GM12864 (cell line): ENCODE measurements around the gene ALOX5.

Experiments
- DNase-seq: peaks from one replicate; pipeline ENCODE4 v3.0.0-alpha.2; 2011; ENCODE audit warnings: low read depth
- H3K4me3 ChIP-seq: 2 replicates; pipeline ENCODE4 v1.5.1; 2011; ENCODE audit warnings: mild to moderate bottlenecking, low read depth, low read length, control low read depth
- CTCF ChIP-seq: IDR thresholded peaks from 2 replicates; pipeline ENCODE4 v1.5.1; 2011; ENCODE audit warnings: low read depth, mild to moderate bottlenecking, moderate library complexity, low read length, control low read depth, inconsistent platforms; ENCODE audit errors: missing control alignments

The ALOX5 gene

GRCh38 chr10:45429790-45430189 is 55.8 kb downstream of the ALOX5 start:
- no peak overlapping the region for H3K4me3 ChIP-seq

GRCh38 chr10:45432113-45432512 is 58.1 kb downstream of the ALOX5 start:
- TF ChIP-seq CTCF: no peak
- DNase-seq: no peak
- no peak overlapping the region for H3K4me3 ChIP-seq

More at GRCh38 chr10:45429790-45430189, 55.8 kb downstream of the ALOX5 start:
- DNase-seq: no peak
- TF ChIP-seq CTCF: no peak

DNA sequence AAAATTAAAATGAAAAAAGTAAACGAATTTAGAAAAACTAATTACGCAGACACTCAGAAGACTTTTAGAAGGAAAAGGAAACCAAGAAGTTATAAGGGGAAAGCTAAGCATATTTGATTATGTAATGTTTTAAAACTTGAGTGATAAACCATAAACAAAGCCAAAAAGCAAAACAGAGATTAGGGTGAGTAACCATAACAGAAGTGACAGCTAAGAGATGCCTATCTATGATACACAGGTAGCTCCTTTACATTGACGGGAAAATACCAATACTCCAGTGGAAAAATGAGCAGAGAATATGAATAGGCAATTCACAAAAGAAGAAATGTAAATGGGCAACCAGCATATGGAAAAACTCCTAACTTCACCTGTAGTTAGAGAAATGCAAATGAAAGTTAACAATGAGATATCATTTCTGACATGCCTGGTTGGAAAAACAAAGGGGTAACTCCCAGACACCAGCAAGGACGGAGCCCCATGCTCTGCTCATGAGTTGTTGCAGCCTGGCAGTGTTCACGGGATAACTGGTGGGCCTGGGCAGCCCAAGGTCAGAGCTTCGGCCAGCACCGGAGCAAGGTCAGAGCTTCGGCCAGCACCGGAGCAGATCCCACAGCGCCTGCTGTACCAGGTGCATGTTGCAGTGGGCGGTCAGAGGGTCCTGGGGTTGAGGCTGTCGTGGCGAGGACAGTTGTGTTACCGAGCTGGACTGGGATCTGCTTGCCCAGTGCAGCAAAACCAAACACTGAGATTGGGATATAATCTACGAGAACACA is 58.9 kb downstream of the ALOX5 start:
- no peak for DNase-seq
- TF ChIP-seq CTCF: no peak
- H3K4me3 ChIP-seq: no peak overlapping the region

- peak; percentile 71 for DNase-seq
- TF ChIP-seq CTCF: no peak
- no peak overlapping the region for H3K4me3 ChIP-seq
Observed at GRCh38 chr10:45433716-45434469, 59.9 kb downstream of the ALOX5 start.

- DNase-seq: no peak
- TF ChIP-seq CTCF: no peak
- no peak overlapping the region for H3K4me3 ChIP-seq
Observed at GRCh38 chr10:45437587-45438465, 63.8 kb downstream of the ALOX5 start.

DNA sequence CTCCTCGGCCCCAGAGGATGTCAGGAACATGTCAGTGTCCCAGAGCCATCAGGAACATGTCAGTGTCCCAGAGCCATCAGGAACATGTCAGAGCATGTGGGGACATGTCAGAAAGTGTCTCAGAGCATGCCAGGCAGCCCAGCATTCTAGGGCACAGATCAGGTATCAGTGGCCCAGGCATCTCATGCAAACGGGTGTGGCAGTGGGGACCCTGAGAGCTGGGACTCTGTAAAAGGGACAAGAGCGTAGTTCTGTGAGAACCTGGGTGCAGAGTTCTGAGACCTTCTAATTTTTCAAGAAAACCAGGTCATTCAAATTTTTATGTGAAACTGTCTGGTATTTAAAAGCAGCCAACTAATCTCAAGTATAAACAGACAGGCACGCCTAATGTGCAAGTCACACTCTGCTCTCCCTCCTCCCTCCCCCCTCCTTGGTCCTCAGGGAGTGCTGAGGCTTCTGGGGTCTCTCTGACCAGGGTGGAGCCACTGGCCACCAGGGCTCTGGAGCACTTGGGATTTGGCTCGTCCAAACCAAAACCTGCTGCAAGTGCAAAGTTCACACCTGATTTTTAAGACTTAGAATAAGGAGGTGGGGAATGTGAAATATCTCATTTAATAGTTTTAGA is 64.6 kb downstream of the ALOX5 start:
- no peak for DNase-seq
- H3K4me3 ChIP-seq: no peak overlapping the region
- no peak for TF ChIP-seq CTCF
